Endothelial cell of hepatic sinusoid (primary cell): ENCODE data around the gene GPR137B.

Experiments used
- in situ Hi-C: cut with HindIII; loops from 2 replicates; pipeline ENCODE4 v1.10.0; 2017; ENCODE audit warnings: low sequenced_read_pairs

GPR137B gene

DNA sequence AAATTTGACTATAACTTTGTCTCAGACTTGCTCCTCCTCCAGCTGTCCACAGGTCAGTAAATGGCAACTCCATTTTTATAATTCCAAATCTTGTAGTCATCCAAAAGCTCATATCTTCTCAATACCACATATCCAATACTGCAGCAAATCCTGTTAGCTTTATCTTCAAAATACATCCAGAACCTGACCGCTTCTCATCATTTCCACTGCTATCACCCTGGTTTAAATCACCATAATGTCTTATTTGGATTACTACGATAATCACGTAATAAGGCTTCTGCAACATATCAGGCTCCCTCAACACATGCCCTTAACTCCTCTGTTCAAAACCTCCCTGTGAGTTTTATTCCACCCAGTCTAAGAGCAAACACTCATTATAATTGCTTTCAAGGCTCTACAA, 104.9 kb downstream of the GPR137B start:
- in situ Hi-C loops: no loop called here

DNA sequence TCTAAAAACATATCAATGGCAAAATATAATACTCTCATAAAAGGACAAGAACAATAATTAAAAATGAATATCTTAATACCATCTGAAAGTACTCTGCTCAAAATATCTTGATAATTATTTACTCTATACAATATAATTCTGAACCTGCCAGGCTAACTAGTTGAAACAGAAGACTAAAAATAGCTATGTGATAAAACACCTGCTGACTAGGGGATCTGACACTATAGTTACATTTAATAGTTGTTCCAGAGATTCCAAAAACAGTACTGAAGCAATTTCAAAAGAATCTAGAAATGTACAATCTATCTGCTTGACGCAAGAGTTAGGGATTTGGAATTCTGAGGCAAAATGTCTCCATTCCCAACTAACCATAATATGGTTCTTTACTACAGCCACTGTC, 109.2 kb downstream of the GPR137B start:
- in situ Hi-C loops: no loop called here

DNA sequence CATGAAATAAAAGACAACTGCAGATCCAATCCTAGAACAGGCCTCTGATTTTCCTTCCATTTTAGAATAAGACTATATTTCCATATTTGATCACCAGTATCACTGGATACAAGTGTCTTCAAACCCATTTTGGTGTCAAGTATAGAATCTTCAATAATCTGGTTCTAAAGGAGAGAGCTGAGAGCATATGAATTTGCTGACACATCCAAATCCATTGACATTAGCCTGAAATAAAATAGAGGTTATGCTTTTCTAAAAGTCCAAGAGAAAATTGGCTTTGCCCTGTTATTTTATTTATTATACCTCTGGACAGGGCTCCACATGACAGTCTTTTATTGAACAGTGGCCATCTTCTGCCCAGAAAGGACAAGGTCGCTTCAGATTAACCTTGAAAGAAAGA, 110.8 kb downstream of the GPR137B start:
- in situ Hi-C loops: no loop called here

DNA sequence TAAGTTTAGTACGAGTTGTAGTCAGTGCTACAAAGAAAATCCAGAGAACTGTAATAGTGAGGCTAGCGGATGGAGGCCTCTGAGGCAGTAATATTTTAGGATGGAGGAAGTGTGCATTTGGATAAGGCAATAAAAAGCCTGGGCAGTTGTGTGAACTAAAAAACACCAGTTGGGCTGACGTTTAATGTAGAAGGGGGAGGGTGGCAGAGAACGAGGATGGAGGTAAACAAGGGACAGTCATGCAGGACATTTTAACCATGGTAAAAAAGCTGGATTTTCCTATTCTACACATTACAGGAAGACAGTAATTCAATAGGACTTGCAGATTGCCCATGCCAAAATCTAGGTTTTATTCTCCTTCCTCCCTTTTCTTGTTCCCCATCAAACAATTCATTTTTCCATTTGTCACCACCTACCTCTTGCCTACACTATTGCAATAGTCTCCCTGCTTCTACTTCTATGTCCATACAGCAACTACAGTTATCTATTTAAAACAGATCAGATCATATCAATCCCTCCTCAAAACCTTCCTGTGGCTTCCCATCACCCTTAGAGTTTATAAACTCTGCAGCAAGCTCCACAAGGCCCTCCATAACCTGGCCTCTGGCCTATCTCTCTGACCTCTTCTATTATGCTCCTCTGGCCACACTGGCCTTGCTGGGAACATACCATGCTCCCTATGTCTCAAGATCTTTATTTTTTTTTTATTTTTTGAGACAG, 111.7 kb downstream of the GPR137B start:
- in situ Hi-C loops: no loop called here

DNA sequence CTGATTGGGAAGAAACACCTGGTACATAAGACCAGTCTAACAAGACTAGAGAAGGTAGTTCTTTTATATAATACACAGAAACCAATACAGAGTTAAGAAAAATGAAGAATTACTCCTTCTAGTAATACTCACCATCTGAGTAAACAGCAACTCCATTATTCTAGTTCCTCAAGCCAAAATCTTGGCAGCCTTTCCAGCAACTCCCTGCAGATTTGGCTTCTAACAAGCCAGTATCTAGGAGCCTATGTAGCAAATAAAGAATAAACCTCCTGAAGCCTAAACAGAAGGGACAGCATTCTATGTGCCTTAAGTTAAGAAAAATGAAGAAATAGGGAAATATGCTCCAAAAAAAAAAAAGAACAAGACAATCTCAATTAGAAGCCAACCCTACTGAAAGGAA, 114.9 kb downstream of the GPR137B start:
- in situ Hi-C loops: no loop called here

DNA sequence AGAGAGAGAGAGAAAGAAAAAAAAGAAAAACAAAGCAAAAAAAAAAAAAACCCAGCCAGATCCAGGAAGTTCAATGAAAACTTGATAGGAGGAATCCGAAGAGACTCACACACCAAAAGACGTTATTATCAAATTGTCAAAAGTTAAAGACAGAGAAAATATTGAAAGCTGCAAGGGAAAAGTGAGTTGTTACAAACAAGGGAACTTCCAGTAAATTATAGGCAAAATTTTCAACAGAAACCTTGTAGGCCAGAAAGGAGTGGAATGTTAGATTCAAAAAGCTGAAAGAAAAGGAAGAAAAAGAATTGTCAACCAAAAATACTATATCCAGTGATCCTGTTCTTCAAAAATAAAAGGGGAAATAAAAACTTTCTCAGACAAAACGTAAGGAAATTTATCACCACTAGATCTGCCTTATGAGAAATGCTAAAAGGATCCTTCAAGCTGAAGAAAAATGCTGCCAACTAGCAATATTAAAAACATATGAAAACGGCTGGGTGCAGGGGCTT, 115.8 kb downstream of the GPR137B start:
- in situ Hi-C loops: no loop called here
